Neuronal stem cell (in vitro differentiated cells): ENCODE measurements around the gene SLX9.

Experiments used
- DNase-seq: peaks from one replicate; pipeline ENCODE4 v3.0.0-alpha.2; 2013; ENCODE audit warnings: low spot score
- H2AFZ ChIP-seq: one replicate; pipeline ENCODE4 v1.6.1; 2013; ENCODE audit warnings: mild to moderate bottlenecking, low read length, inconsistent platforms
- H2AK5ac ChIP-seq: 2 replicates; pipeline ENCODE4 v1.6.1; 2013; ENCODE audit warnings: low read depth, mild to moderate bottlenecking, inconsistent platforms, low read length, moderate library complexity, mixed read lengths
- H2BK120ac ChIP-seq: 2 replicates; pipeline ENCODE4 v1.6.1; 2013; ENCODE audit warnings: low read depth, mild to moderate bottlenecking, inconsistent platforms, low read length, moderate library complexity, mixed read lengths
- H2BK12ac ChIP-seq: one replicate; pipeline ENCODE4 v1.6.1; 2013; ENCODE audit warnings: low read length, inconsistent platforms
- H2BK15ac ChIP-seq: 2 replicates; pipeline ENCODE4 v1.6.1; 2013; ENCODE audit warnings: mild to moderate bottlenecking, low read length, inconsistent platforms, mixed read lengths
- H2BK5ac ChIP-seq: one replicate; pipeline ENCODE4 v1.6.1; 2013; ENCODE audit warnings: inconsistent platforms, mild to moderate bottlenecking, low read length, moderate library complexity
- H3K14ac ChIP-seq: one replicate; pipeline ENCODE4 v1.6.1; 2013; ENCODE audit warnings: low read length, inconsistent platforms
- H3K18ac ChIP-seq: 2 replicates; pipeline ENCODE4 v1.6.1; 2013; ENCODE audit warnings: low read length, inconsistent platforms
- H3K23ac ChIP-seq: 2 replicates; pipeline ENCODE4 v1.6.1; 2013; ENCODE audit warnings: low read depth, mild to moderate bottlenecking, mixed read lengths, low read length, inconsistent platforms; ENCODE audit not compliant: poor library complexity
- H3K27ac ChIP-seq: replicated peaks from 3 replicates; pipeline ENCODE4 v1.5.1; 2013; ENCODE audit warnings: low read length, inconsistent platforms
- H3K27me3 ChIP-seq, 3 experiments: 2 replicates each; pipeline ENCODE4 v1.6.1; 2013; ENCODE audit warnings: low read length in 3 of 3, mild to moderate bottlenecking in 2 of 3, inconsistent platforms in 1 of 3, low read depth in 1 of 3, mixed read lengths in 1 of 3, moderate library complexity in 1 of 3; ENCODE audit not compliant: control insufficient read depth in 3 of 3, insufficient read depth in 3 of 3
- H3K36me3 ChIP-seq, 2 donors: replicated peaks in 1 of 2; 2 replicates each; pipeline ENCODE4 v1.6.1; 2013; ENCODE audit warnings: low read length in 2 of 2; ENCODE audit not compliant: control insufficient read depth in 2 of 2, insufficient read depth in 2 of 2
- H3K4ac ChIP-seq: 2 replicates; pipeline ENCODE4 v1.6.1; 2013; ENCODE audit warnings: inconsistent platforms, mild to moderate bottlenecking, low read length, moderate library complexity
- H3K4me1 ChIP-seq, 2 donors: 1 replicate in 1 of 2; 2 replicates in 1 of 2; pipeline ENCODE4 v1.6.1; 2013; ENCODE audit warnings: low read length in 2 of 2, low read depth in 1 of 2; ENCODE audit not compliant: control insufficient read depth in 2 of 2, insufficient read depth in 1 of 2
- H3K4me2 ChIP-seq: one replicate; pipeline ENCODE4 v1.6.1; 2013; ENCODE audit warnings: mild to moderate bottlenecking, low read length, inconsistent platforms; ENCODE audit not compliant: insufficient read depth, poor library complexity, severe bottlenecking
- H3K4me3 ChIP-seq, 2 donors: 2 replicates each; pipeline ENCODE4 v1.5.1; 2013; ENCODE audit warnings: low read length in 2 of 2, mild to moderate bottlenecking in 2 of 2, inconsistent platforms in 1 of 2, moderate library complexity in 1 of 2
- H3K79me1 ChIP-seq: one replicate; pipeline ENCODE4 v1.6.1; 2013; ENCODE audit warnings: low read depth, mild to moderate bottlenecking, inconsistent platforms, low read length, moderate library complexity
- H3K9ac ChIP-seq: one replicate; pipeline ENCODE4 v1.6.1; 2013; ENCODE audit warnings: mild to moderate bottlenecking, low read depth, low read length, inconsistent platforms; ENCODE audit not compliant: poor library complexity
- H3K9me3 ChIP-seq, 2 donors: replicated peaks in 1 of 2; 2 replicates each; pipeline versions ENCODE3 to v1.6.1; 2013; ENCODE audit warnings: low read length in 2 of 2, mild to moderate bottlenecking in 2 of 2, inconsistent platforms in 1 of 2, low read depth in 1 of 2, mixed read lengths in 1 of 2, moderate library complexity in 1 of 2; ENCODE audit not compliant: control insufficient read depth in 2 of 2, insufficient read depth in 1 of 2
- H4K8ac ChIP-seq: one replicate; pipeline ENCODE4 v1.6.1; 2013; ENCODE audit warnings: low read depth, mild to moderate bottlenecking, inconsistent platforms, low read length, moderate library complexity
- H4K91ac ChIP-seq: one replicate; pipeline ENCODE4 v1.6.1; 2013; ENCODE audit warnings: low read length, low read depth, mild to moderate bottlenecking, inconsistent platforms; ENCODE audit not compliant: poor library complexity
- WGBS, 2 donors: extraction: QIAGEN DNeasy Blood & Tissue Kit; methylation state at CpG; one replicate each; pipeline ENCODE4 v1.1.7; 2013; ENCODE audit warnings: missing lambda C conversion rate in 2 of 2, mixed read lengths in 1 of 2; ENCODE audit not compliant: insufficient read length in 2 of 2, insufficient replicate concordance in 1 of 2; ENCODE audit errors: extremely low coverage in 2 of 2; 5-methylcytosine and 5-hydroxymethylcytosine counted together

SLX9 gene

DNA sequence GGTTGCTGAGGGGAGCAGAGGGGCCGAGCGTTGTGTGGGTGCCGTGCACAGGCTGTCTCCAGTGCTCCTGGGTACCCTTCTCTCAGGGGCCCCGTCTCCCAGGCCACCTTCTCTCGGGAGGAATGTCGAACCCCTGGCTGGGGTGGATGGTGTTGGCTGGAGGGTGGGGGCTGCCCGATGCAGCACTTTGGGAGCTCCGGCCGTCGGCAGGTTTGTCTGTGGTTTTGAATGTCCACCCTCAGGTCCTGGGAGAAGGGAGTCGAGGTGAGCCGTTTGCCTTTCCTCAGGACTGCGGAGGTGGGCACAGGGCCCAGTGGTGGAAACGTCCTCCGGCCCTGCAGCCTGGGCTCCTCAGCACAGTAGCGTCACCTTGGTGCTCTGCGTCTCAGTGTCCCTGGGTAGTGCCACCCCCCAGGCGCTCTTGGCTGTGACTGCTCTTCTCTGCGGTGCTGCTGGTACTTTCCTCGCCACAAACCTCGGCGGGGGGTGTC is 14.5 kb downstream of the SLX9 start:
- Histone ChIP-seq H3K79me1 (peaks cover 31% of the 10 kb centered on the region), H3K4ac (no peak overlapping the region), H4K8ac (no peak overlapping the region), H2BK120ac (no peak overlapping the region), H2AK5ac (no peak overlapping the region), H3K14ac (no peak overlapping the region), H4K91ac (no peak overlapping the region), H3K27ac (no peak overlapping the region), H2BK12ac (no peak overlapping the region), H3K18ac (no peak overlapping the region), H3K9ac (no peak overlapping the region), H3K27me3 (no peaks in the 10 kb centered on the region), H3K4me1 (peaks cover 8 to 31% of the 10 kb centered on the region in 2 donors), H3K4me3 (no peak overlapping the region), H2AFZ (no peak overlapping the region), H3K36me3 (peaks cover 23 to 51% of the 10 kb centered on the region in 2 donors), H2BK15ac (no peak overlapping the region), H3K9me3 (no peaks in the 10 kb centered on the region), H2BK5ac (peak overlapping the region; percentile 24), H3K23ac (no peak overlapping the region), H3K4me2 (no peak overlapping the region)
- no CpG with 5 or more reads among the region's 22 CpGs for WGBS, 2 donors
- DNase-seq, result no peak

DNA sequence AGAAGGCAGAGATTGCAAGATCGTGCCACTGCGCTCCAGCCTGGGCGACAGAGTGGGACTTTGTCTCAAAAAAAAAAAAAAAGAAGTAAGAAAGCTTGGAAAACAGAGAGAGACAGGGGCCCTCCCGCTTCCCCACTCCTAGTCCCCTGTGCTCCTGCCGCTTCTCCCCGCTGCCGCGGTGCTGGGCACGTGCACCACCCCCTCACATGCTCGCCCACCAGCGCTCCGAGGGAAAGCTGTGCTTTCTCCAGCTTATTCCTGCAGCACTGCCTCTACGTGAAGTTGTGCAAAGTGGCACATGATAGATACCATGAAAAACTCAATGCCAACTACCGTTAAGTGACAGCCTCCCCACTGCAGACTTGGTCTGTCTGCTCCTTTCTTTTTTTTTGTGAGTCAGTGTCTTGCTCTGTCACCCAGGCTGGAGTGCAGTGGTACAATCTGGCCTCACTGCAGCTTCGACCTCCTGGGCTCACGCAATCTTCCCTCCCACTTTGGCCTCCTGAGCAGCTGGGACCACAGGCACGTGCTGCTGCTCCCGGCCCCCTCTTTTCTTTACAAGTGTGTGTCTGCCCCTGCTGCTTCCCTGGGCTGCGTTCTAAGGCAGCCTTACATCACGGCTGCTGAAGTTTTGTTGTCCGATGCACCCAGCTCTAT is 15.4 kb downstream of the SLX9 start:
- no peak overlapping the region for H4K91ac ChIP-seq
- H3K36me3 ChIP-seq, result peaks cover 27 to 57% of the 10 kb centered on the region in 2 donors
- no peak overlapping the region for H3K23ac ChIP-seq
- H2AK5ac ChIP-seq, result no peak overlapping the region
- no peak overlapping the region for H3K18ac ChIP-seq
- no peak overlapping the region for H2AFZ ChIP-seq
- peaks cover 11 to 39% of the 10 kb centered on the region in 2 donors for H3K4me1 ChIP-seq
- H3K9me3 ChIP-seq, result no peaks in the 10 kb centered on the region
- DNase-seq, result no peak
- peak overlapping the region; percentile 30 for H3K9ac ChIP-seq
- no peak overlapping the region for H4K8ac ChIP-seq
- no peak overlapping the region for H3K14ac ChIP-seq
- H3K27me3 ChIP-seq, result no peaks in the 10 kb centered on the region
- no peak overlapping the region for H2BK5ac ChIP-seq
- no CpG with 5 or more reads among the region's 21 CpGs for WGBS, 2 donors
- no peak overlapping the region for H3K4me2 ChIP-seq
- no peak overlapping the region for H2BK120ac ChIP-seq
- no peak overlapping the region for H2BK12ac ChIP-seq
- H2BK15ac ChIP-seq, result no peak overlapping the region
- H3K4ac ChIP-seq, result no peak overlapping the region
- no peak overlapping the region for H3K27ac ChIP-seq
- peaks cover 30% of the 10 kb centered on the region for H3K79me1 ChIP-seq
- H3K4me3 ChIP-seq, result no peak overlapping the region

DNA sequence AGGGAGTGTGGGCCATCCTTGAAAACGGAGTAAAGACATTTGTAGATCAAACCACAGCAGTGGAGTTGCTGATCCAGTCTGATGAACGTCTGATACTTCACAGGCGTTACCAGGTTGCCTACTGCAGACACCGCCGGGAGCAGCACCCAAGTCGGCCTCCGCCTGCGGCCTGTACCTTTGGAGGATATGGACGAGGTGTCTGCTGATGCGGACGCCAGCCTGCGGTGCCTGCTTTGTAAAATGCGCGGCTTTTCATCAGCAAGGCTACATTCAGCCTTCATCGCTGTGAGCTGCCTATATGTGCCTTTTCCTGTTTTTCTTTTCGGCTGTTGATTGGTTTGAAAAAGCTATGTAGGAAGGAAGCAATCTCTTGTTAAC is 16.0 kb downstream of the SLX9 start:
- no peak overlapping the region for H2BK5ac ChIP-seq
- no peak overlapping the region for H3K23ac ChIP-seq
- DNase-seq, result no peak
- peaks cover 27 to 59% of the 10 kb centered on the region in 2 donors for H3K36me3 ChIP-seq
- H3K4ac ChIP-seq, result no peak overlapping the region
- H3K27me3 ChIP-seq, result no peaks in the 10 kb centered on the region
- H3K79me1 ChIP-seq, result peaks cover 27% of the 10 kb centered on the region
- H3K9ac ChIP-seq, result no peak overlapping the region
- no peak overlapping the region for H3K4me2 ChIP-seq
- H3K4me1 ChIP-seq, result peaks cover 11 to 39% of the 10 kb centered on the region in 2 donors
- H3K27ac ChIP-seq, result no peak overlapping the region
- H2AK5ac ChIP-seq, result no peak overlapping the region
- H4K91ac ChIP-seq, result no peak overlapping the region
- H3K18ac ChIP-seq, result no peak overlapping the region
- no peak overlapping the region for H2BK15ac ChIP-seq
- H3K9me3 ChIP-seq, result no peaks in the 10 kb centered on the region
- H2BK120ac ChIP-seq, result no peak overlapping the region
- no peak overlapping the region for H3K14ac ChIP-seq
- WGBS, 2 donors, result no CpG with 5 or more reads among the region's 16 CpGs
- no peak overlapping the region for H2AFZ ChIP-seq
- H4K8ac ChIP-seq, result no peak overlapping the region
- no peak overlapping the region for H2BK12ac ChIP-seq
- H3K4me3 ChIP-seq, result no peak overlapping the region

DNA sequence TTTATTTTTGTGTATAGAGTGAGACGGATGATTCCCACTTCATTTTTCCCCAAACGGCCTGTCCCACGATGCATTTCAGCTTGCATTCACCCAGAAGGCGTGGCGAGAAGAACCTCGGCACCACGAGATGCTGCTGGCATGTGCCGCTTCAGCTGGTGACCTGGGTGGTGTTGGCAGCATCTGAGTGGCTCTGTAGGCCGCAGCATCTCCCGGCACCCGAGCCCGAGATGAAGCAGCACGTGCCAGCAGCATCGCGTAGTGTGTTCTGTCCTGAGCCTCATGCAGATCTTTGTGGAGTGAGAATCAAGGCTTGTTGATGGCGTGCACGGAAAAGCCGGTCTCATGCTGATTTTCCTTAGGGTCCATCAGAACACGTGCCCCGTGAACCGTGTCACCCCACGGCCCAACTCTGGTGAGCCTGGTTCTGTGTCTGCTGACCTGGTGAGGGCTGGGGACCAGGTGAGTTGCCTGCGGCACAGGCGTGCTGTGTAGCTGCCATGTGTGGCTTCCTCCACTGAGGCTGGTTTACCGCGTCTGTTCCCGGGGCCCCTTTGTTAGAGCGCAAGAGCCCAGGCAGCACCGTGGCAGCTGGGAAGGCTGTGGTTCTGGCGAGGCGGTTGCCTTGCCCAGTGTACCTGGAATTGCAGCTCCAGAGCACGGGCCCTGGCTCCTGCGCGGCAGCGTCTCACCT is 16.7 kb downstream of the SLX9 start:
- peak overlapping the region in 1 of 2 donors; percentile 12 for H3K4me3 ChIP-seq
- no peaks in the 10 kb centered on the region for H3K9me3 ChIP-seq
- H3K4me2 ChIP-seq, result no peak overlapping the region
- H3K14ac ChIP-seq, result peak overlapping the region; percentile 47
- no peak for DNase-seq
- H2BK120ac ChIP-seq, result no peak overlapping the region
- H3K27me3 ChIP-seq, result no peaks in the 10 kb centered on the region
- peak overlapping the region; percentile 21 for H2AK5ac ChIP-seq
- H3K79me1 ChIP-seq, result peaks cover 24% of the 10 kb centered on the region
- no peak overlapping the region for H4K91ac ChIP-seq
- H2BK12ac ChIP-seq, result no peak overlapping the region
- H3K4ac ChIP-seq, result peak overlapping the region; percentile 14
- peaks cover 26 to 61% of the 10 kb centered on the region in 2 donors for H3K36me3 ChIP-seq
- no peak overlapping the region for H3K9ac ChIP-seq
- no peak overlapping the region for H2BK15ac ChIP-seq
- H3K23ac ChIP-seq, result peak overlapping the region; percentile 48
- no CpG with 5 or more reads among the region's 35 CpGs for WGBS, 2 donors
- H3K27ac ChIP-seq, result no peak overlapping the region
- H4K8ac ChIP-seq, result no peak overlapping the region
- H2BK5ac ChIP-seq, result no peak overlapping the region
- H3K4me1 ChIP-seq, result peaks cover 11 to 39% of the 10 kb centered on the region in 2 donors
- no peak overlapping the region for H2AFZ ChIP-seq
- peak overlapping the region; percentile 67 for H3K18ac ChIP-seq
